OCI-LY1 (cell line): ENCODE results near the gene TPR.

Experiments
- CTCF ChIP-seq: fragments of 200-600 bp; sonication (generic), shearing (Covaris generic); IDR thresholded peaks from 2 replicates; pipeline ENCODE4 v1.5.1; 2017; ENCODE audit warnings: mild to moderate bottlenecking, antibody characterized with exemption, low read length, moderate library complexity, mixed read lengths
- EZH2 ChIP-seq: fragments of 200-600 bp; sonication (generic), shearing (Covaris generic); IDR thresholded peaks from 2 replicates; pipeline ENCODE4 v1.8.0; 2017; ENCODE audit warnings: borderline replicate concordance, mixed run types, mild to moderate bottlenecking, antibody characterized with exemption, low read length, moderate library complexity, mixed read lengths

GRCh38 chr1:186424539-186424938 lies 49.5 kb upstream of the TPR start:
- TF ChIP-seq CTCF (no peak), EZH2 (no peak)
